Measurements from ENCODE around the gene ZCCHC3.
"Not testable (repeated sequence)": the region's sequence is repeated elsewhere in the genome, so short reads cannot be mapped to it uniquely, and the experiment has no call there.

ZCCHC3 gene

DNA sequence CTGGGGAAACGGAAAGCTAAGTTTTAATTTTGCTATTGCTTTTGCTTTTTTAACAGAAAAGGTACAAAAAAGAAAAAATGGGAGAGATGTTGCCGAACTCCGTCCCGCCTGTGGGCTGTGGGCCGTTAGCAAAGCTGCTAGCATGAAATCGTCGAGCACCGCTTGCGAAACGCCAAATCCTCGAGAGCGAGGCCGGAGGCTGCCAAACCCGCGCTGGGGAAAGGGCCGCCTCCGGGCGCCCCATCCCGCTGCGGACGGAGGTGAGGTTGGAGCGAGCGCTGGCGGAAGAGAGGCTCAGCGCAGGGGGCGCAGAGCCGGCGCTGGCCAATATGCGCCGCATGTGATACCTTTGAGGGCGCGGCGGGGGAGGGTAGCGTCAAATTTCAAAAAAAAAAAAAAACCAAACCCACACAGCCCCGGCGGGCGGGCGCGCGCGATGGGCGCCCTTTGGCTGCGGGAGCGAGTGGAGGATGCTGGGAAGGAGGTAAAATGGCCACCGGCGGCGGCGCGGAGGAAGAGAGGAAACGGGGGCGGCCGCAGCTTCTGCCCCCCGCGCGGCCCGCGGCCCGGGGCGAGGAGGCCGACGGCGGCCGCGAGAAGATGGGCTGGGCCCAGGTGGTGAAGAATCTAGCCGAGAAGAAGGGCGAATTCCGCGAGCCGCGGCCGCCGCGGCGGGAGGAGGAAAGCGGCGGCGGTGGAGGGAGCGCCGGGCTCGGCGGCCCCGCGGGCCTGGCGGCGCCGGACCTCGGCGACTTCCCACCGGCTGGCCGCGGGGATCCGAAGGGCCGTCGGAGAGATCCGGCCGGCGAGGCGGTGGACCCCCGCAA, at the start of gene ZCCHC3:
TSS of gene ZCCHC3 (plus strand) at position 473 of the 827 bp plus-strand sequence. CDS start at position 490, 17 bp downstream.
- peak; percentile 94 for DNase-seq

DNA sequence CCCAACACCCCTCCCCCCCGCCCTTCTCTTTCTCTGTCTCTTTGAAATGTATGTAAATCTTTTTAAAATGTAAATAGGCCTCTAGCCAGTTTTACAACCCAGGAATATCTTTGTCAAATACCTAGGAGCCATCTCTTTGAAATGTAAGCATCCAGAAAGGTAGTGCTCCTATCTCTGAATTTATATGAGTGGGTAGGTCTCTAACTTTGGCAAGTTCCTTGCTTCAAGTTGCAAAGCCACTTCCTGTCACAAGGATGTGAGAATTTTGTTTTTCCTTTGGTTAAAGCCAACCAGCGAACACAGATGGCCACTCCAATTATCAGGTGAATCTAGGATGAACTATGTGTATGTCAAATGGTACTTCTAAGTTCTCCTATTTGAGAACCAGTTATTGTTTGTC, 46.0 kb upstream of the ZCCHC3 start:
- DNase-seq: no peak

DNA sequence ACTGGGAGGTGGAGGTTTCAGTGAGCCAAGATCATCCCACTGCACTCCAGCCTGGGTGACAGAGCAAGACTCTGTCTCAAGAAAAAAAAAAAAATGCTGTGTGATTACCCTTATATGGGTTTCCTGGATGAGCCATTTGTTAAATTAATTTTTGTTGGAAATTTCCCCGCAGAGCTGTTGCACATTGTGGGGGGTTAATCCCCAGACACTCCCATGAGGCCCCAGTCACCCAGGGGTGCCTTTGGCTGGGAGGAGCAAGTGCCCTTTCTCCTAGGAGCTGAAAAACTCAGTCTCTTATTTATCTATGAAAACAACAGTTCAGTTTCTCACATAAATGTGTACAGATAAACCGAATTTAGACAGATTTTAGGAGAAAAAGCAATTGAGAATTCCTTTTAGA, 44.6 kb upstream of the ZCCHC3 start:
- DNase-seq: no peak

GRCh38 chr20:253447-253846, 43.9 kb upstream of the ZCCHC3 start:
- DNase-seq: not testable (repeated sequence)

GRCh38 chr20:257419-257818, 40.0 kb upstream of the ZCCHC3 start, which contains the start of gene DEFB132:
Gene DEFB132 (plus strand): TSS chr20:257724. CDS start chr20:257779, 55 bp downstream.
- DNase-seq: no peak

DNA sequence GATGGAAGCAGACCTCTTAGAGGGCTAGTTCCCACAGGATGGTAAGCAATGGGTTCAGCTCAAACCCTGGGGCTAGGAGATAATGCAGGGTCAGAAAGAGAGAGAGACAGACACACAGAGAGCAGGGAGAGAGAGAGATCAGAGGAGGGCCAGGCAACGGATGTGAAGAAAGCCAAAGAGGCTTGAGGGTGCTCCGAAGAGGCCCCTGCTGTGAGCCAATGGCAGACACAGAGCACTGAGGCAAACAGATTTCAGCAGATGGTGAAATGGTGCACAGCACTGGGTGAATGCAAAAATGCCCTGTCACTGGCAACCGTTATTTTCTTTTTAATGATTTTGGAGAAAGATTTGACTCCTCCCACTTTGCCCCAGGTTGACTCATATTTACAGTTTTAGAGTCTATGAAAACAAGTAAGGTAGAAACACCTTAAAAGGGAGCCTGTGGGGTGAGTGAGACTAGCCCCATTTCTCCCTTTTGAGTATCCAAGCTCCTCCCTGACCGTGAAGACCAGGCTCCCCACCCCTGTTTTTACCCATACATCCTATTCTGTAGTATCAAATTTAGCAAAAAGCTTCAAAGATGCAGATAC, 39.0 kb upstream of the ZCCHC3 start:
- DNase-seq: no peak

GRCh38 chr20:258963-259362, 38.4 kb upstream of the ZCCHC3 start:
- no peak for DNase-seq

DNA sequence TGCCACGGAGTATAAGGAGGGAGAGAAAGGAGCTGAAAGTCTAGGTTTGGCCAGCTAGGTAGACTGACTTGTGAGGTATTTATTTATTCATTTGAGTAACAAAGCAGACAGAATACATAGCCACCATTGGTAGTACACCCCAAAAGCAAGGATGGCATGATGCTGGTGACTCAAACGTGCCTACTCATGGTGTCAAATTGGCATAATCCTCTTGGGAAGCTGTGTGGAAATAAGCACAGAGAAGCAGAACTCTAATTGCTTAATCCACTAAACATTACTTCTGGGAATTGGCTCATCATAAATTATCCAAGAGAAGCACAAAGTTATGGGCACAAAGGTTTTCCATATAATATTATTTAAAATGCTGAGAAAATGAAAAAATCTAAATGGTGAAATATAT, 37.4 kb upstream of the ZCCHC3 start:
- no peak for DNase-seq

DNA sequence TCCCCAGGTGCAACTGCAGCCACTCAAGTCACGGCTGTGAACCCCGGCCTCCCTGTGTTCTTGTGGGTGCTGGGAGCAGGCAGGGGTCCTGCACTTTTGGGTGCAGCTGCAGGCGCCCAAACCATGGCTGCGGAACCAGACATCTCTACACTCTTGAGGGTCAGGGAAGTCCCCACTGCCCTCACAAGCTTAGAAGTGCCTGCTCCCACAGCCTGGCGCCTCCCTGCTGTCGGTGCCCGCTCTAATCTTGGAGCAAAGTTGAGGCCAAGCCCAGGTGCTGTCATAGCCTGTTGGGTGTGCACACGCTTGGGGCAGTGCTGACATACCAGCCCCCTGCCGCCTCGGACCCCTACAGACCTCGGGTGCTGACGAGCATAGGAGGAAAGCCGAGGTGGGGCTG, 33.7 kb upstream of the ZCCHC3 start:
- no peak for DNase-seq

- DNase-seq: peak; percentile 71
These were observed 30.5 kb upstream of the ZCCHC3 start for GRCh38 chr20:266596-267562.

DNA sequence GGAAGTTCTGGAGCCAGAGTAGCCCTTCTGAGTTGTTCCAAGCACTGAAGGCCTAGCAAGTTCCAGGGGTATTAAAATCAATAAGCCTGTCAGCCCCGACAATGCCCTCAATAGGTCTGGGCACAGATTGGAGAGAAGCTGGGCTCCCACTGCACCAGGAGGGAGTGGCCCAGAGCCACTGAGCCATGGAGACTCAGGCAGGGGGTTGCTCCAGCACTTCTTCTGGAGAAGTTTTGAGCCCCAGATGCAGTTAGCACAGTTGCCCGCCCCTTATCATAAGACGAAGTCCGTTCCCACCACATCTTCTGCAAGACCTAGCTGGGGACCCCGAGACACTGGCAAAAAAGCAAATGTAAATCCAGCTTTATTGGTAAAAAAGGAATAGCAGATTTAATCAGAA, 26.9 kb upstream of the ZCCHC3 start:
- no peak for DNase-seq

- DNase-seq: no peak
These were observed 26.3 kb upstream of the ZCCHC3 start for GRCh38 chr20:271069-271468.

- no peak for DNase-seq
These were observed 25.8 kb upstream of the ZCCHC3 start for GRCh38 chr20:271528-271927.

- no peak for DNase-seq
These were observed 24.7 kb upstream of the ZCCHC3 start for GRCh38 chr20:272718-273117.

DNA sequence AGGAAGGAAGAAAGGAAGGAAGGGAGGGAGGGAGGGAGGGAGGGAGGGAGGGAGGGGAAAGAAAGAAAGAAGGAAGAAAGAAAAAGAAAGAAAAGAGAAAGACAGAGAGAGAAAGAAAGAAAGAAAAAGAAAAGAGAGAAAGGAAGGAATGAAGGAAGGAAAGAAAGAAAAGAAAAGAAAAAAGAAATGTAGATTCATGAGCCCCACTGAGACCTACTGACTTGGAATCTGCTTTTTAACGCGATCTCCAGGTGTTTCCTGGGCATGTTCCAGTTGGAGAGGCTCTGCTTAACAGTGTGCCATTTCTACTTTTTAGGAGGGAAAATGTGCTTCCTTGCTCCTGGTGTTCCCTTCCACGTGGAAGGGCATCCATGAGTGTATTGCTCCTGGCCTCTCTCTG, 23.5 kb upstream of the ZCCHC3 start:
- no peak for DNase-seq

- no peak for DNase-seq
These were observed 21.6 kb upstream of the ZCCHC3 start for GRCh38 chr20:275791-276190.

DNA sequence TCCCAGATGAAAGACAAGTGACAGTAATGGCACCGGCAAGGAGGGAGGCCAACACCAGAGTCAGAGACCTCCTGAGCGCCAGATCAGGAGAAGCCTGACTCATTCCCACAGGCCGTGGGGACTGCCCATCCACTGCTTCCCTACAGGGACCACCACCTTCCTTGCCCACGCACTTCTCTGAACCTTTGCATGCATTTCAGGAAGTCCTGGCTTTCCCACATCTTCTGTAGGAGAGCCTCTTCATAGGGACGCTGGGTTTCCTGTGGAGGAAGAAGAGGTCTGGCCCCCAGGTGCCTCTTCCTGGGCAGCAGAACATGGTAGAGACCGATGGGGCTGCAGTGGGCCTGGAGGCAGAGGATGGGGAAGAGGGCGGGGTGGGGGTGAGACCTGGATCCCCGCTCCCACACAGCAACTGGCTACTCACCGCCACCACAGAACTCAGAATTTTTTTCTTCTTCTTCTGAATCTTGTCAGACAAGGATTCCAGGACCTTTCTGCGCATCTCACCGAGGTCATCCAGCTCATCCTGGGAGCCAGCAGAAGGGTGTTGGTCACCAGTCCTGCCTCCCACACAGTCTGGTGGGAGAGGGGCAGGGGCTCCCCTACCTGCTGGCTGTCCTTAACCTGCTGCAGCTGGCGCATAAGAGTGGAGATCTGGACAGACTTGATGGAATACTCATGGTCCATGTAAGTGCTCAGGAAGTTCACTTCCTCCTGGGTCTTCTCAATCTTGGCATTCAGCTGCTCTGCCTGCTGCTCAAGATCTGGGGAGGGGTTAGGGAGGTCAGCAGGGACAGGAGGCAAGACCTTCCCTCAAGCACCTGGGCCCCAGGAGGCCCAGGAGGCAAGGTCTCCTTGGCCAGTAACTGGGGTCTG, 20.5 kb upstream of the ZCCHC3 start:
- DNase-seq: no peak

- no peak for DNase-seq
These were observed 19.9 kb upstream of the ZCCHC3 start for GRCh38 chr20:277496-277781.

DNA sequence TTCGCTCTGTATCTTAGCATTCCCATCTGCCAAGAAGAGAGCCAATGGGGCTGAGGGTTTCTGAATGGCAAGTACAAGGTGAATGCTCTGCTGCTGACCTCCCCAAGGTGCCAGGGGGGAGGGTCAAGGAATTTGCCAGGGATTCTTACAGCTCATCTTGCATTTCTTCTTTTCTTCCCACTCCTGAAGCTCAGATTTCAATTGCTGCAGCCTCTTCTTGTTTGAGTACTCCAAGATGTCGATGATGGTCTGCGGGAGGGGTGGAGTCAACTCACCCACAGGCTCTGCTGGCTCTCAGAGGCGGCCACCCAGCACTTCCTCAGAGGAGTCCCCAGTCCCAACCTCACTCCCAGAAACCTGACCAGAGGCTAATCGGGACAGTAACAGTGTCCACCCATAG, 19.2 kb upstream of the ZCCHC3 start:
- DNase-seq: no peak

DNA sequence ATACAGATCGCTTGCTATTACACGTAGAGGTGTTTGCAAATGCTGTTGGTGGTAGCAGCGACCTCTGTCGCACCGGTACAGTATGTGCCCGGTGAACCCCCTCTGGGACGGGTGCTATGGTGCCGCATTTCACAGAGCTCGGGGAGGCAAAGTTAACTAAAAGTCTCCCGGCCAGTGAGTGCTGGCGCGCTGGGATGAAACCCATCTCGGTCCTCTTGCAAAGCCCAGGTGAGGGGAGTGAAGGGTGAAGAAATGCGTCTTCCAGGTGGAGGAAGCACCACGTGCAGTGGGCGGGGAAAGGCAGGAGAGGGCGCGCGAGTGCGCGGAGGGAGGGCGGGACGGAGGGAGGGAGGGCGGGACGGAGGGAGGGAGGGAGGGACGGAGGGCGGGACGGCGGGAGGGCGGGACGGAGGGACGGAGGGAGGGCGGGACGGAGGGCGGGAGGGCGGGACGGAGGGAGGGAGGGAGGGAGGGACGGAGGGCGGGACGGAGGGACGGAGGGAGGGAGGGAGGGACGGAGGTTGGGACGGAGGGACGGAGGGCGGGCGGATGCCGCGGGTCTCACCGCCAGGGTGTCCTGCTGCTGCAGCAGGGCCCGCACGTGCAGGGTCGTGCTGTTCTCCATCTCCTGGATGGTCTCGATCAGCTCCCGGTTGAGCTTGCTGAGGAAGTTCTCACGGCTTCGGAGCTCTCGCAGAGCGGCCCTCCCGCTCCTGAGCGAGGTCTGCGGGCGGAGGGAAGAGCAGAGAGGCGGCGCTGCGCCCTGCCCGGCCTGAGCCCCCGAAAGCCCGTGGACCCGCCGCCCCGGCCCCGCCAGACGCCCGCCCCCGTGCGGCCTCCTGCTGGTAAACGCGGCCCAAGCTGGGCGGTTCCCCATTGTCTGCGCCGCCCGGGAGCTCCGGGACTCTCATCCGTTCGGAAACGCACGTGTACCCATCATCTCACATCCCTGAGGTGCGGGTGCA, 18.5 kb upstream of the ZCCHC3 start:
- no peak for DNase-seq

- no peak for DNase-seq
These were observed 13.2 kb upstream of the ZCCHC3 start for GRCh38 chr20:284172-284571.
